Calu3 (cell line): Measurements from ENCODE around the gene TEDC1. TPM values are rescaled to one million over a fixed set of nuclear protein-coding genes. Genes with fewer than 3 reads are reported as not detected.

Experiments used
- BruUV-seq: library from RNA; stranded (reverse); fragments of 400-500 nt; replicated peaks from 2 replicates; lab custom pipeline; 2021; lab: Mats Ljungman, UMichigan
- CTCF ChIA-PET: fragments of 300-600 bp; sonication (Branson Sonifier 250); formaldehyde crosslinking; loops from one replicate; lab custom pipeline; 2022; ENCODE audit warnings: antibody characterized with exemption; lab: Charles Lee
- DNase-seq: peaks from one replicate; pipeline ENCODE4 v3.0.0; 2022
- H3K27ac Mint-ChIP-seq: one replicate; pipeline ENCODE4 v1.8.0; 2022; ENCODE audit warnings: mixed read lengths; ENCODE audit not compliant: unreplicated experiment
- H3K27me3 Mint-ChIP-seq: one replicate; pipeline ENCODE4 v1.8.0; 2022; ENCODE audit warnings: mixed read lengths; ENCODE audit not compliant: unreplicated experiment
- H3K36me3 Mint-ChIP-seq: one replicate; pipeline ENCODE4 v1.8.0; 2022; ENCODE audit warnings: mild to moderate bottlenecking, moderate library complexity, mixed read lengths; ENCODE audit not compliant: insufficient read depth, unreplicated experiment
- H3K4me1 Mint-ChIP-seq: one replicate; pipeline ENCODE4 v1.8.0; 2022; ENCODE audit warnings: mild to moderate bottlenecking, low read depth, mixed read lengths; ENCODE audit not compliant: unreplicated experiment
- H3K4me3 Mint-ChIP-seq: one replicate; pipeline ENCODE4 v1.8.0; 2022; ENCODE audit warnings: mild to moderate bottlenecking, low read depth, moderate library complexity, mixed read lengths; ENCODE audit not compliant: unreplicated experiment
- H3K9me3 Mint-ChIP-seq: one replicate; pipeline ENCODE4 v1.8.0; 2022; ENCODE audit warnings: low read depth, mixed read lengths; ENCODE audit not compliant: unreplicated experiment
- intact Hi-C: fragments of 100-400 bp; cut with micrococcal nuclease; formaldehyde crosslinking; loops from one replicate; pipeline ENCODE4 v1.10.0; 2022; ENCODE audit not compliant: unreplicated experiment
- total RNA-seq: library from RNA; stranded (reverse); gene quantifications from 2 replicates; pipeline ENCODE4 v1.2.3, GENCODE V29; 2022
- TF ChIP-seq, protein P1 (sequence below): fragments of 200-600 bp; IDR thresholded peaks from one replicate; pipeline ENCODE4 v1.8.0; 2022; ENCODE audit warnings: antibody characterized with exemption; ENCODE audit not compliant: unreplicated experiment

Gene TEDC1
- total RNA-seq, 1 experiment from 2014 or later: 33.7 TPM

DNA sequence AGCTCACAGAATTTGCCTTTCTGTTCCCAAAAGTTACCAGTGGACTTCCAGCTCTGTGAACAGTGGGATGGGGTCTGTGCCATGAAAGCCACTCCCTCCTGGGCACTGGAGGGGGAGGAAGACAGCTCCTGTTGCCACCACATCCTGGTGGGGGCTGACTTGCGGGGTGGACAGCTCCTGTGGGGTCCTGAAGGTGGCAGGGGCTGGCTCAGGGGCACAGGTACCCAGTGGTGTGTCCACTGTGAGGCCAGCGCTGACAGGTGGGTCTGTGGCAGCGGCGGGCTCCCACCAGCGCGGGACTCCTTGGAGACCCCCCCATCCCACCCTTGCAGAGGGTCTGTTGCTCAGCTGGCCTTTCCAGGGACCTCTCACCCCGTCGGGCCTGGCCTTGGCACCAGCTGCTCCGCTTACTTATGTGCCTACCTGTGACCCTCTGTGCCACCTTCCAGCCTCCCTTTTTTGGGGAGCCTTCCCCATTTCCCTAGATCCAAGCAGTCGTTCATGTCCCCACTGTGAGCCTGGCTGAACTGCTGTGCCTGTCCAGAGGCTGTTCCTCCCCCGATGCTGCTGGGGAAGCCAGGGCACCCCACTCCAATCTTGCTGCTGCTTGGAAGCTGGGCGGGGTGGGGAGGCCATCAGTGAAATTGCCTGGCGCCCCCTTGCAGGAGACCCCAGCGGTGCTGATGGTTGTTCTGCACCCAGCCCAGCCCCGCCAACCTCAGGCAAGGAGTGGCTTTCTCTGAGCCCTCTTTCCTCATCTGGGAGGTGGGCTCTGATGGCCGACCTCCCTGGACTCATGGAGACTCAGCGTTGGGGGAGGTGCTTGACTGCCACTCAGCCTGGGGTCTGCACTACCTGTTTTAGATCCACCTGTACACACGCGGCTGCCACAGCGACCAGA lies 2.2 kb downstream of the TEDC1 start:
- H3K4me3 Mint-ChIP-seq: no peak overlapping the region
- CTCF ChIA-PET: no interaction called here
- no peak overlapping the region for H3K27ac Mint-ChIP-seq
- peaks cover 41% of the 10 kb centered on the region for H3K36me3 Mint-ChIP-seq
- H3K4me1 Mint-ChIP-seq: peaks cover 9% of the 10 kb centered on the region
- H3K9me3 Mint-ChIP-seq: no peaks in the 10 kb centered on the region
- TF ChIP-seq, protein P1, sequence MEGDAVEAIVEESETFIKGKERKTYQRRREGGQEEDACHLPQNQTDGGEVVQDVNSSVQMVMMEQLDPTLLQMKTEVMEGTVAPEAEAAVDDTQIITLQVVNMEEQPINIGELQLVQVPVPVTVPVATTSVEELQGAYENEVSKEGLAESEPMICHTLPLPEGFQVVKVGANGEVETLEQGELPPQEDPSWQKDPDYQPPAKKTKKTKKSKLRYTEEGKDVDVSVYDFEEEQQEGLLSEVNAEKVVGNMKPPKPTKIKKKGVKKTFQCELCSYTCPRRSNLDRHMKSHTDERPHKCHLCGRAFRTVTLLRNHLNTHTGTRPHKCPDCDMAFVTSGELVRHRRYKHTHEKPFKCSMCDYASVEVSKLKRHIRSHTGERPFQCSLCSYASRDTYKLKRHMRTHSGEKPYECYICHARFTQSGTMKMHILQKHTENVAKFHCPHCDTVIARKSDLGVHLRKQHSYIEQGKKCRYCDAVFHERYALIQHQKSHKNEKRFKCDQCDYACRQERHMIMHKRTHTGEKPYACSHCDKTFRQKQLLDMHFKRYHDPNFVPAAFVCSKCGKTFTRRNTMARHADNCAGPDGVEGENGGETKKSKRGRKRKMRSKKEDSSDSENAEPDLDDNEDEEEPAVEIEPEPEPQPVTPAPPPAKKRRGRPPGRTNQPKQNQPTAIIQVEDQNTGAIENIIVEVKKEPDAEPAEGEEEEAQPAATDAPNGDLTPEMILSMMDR: no peak
- no peaks in the 10 kb centered on the region for H3K27me3 Mint-ChIP-seq
- BruUV-seq: no TSS peak
- intact Hi-C loops: no loop called here
- DNase-seq: no peak

GRCh38 chr14:105493921-105494605 lies 3.0 kb downstream of the TEDC1 start:
- no TSS peak for BruUV-seq
- TF ChIP-seq, protein P1: no peak

DNA sequence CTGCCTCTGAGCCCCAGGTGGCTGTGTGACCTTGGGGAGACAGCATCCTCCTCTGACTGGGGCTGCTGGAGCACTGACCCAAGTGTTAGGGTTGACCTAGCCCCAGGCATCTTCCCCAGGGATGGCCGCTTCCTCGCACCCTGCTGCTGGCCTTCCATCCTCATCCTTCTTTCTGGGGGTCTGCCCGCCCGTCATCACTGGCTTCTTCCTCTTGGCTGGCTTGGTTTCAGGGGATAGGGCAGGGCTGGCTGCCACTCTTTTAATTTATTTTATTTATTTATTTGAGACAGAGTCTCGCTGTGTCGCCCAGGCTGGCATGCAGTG lies 3.5 kb downstream of the TEDC1 start:
- DNase-seq: no peak
- intact Hi-C loops: no loop called here
- BruUV-seq: no TSS peak
- Mint-ChIP-seq H3K36me3 (peaks cover 47% of the 10 kb centered on the region), H3K9me3 (no peaks in the 10 kb centered on the region), H3K27me3 (no peaks in the 10 kb centered on the region), H3K4me3 (no peak overlapping the region), H3K4me1 (peaks cover 9% of the 10 kb centered on the region), H3K27ac (no peak overlapping the region)
- TF ChIP-seq, protein P1: no peak
- CTCF ChIA-PET: no interaction called here

More at GRCh38 chr14:105493921-105494605, 3.0 kb downstream of the TEDC1 start:
- Mint-ChIP-seq H3K4me1 (peaks cover 9% of the 10 kb centered on the region), H3K27ac (no peak overlapping the region), H3K9me3 (no peaks in the 10 kb centered on the region), H3K4me3 (no peak overlapping the region), H3K36me3 (peaks cover 49% of the 10 kb centered on the region), H3K27me3 (no peaks in the 10 kb centered on the region)
- no peak for DNase-seq
- intact Hi-C loops: no loop called here
- CTCF ChIA-PET: no interaction called here

DNA sequence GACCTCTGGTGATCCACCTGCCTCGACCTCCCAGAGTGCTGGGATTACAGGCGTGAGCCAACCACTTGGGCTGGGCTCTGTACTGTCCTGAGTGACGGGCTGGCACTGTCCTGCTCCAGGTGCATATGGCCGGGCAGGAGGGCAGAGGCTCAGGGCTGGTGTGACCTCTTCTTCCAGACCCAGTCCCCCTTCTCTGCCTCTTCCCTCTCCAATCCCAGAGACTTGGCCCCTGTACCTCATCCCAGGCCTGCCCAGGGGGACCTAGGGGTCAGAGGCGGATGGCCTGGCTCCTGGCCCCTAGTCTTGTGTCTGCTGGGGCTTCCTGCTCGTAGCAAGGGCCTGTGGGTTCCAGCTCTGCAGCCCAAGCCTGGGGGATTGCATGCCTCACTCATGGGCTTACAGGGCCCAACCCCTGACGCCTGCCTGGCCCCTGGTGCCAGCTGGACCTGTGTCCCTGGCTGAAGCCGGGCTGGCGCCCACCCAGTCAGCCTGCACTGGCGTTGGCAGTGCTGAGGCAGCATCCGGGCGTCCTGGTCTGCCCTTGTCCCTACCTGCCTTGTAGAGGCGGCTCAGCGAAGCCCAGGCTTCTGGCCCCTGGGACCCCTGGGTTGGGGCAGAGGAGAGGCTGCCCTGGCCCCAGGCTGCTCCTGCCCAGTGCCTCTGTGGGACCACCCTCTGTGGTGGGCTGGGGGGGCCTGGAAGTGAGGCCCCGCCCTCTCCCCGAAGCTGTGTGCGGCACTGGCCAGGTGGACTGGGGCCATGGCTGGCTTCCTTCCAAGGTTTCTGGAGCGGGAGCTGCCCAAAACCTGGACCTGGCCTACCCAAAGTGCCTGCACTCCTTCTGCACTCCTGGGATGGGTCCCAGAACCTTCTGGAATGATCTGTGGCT lies 4.3 kb downstream of the TEDC1 start:
- Mint-ChIP-seq H3K4me3 (no peak overlapping the region), H3K27me3 (no peaks in the 10 kb centered on the region), H3K36me3 (peaks cover 50% of the 10 kb centered on the region), H3K9me3 (no peaks in the 10 kb centered on the region), H3K4me1 (peaks cover 9% of the 10 kb centered on the region), H3K27ac (no peak overlapping the region)
- intact Hi-C loops: no loop called here
- CTCF ChIA-PET: no interaction called here
- no TSS peak for BruUV-seq
- TF ChIP-seq, protein P1: no peak
- no peak for DNase-seq
